Measurements from ENCODE around the gene ZNF133. TPM values are rescaled to one million over a fixed set of nuclear protein-coding genes. Genes with fewer than 3 reads are reported as not detected.
"Not testable (repeated sequence)": the region's sequence is repeated elsewhere in the genome, so short reads cannot be mapped to it uniquely, and the experiment has no call there.

The ZNF133 gene
- total RNA-seq, result 10.2 and 10.5 TPM in 2 replicates

GRCh38 chr20:18287915-18288748 is at the start of gene ZNF133:
Gene ZNF133, plus strand, starts transcription at chr20:18288527. Its CDS starts 17,160 bp downstream, at chr20:18305687.
- H3K36me3 Mint-ChIP-seq (ENCODE audit: low read depth), result peaks cover 18% of the 10 kb centered on the region
- intact Hi-C loops (cut with micrococcal nuclease), result loop anchor here (1.0 to 5.0 kb wide), 11 partner anchors 151 to 1713 kb away; partner anchors contain the start of genes DTD1, DZANK1, KAT14 and PET117
- H3K4me3 Mint-ChIP-seq, result peak within 1 kb of the TSS; percentile 99
- peaks cover 22% of the 10 kb centered on the region for H3K4me1 Mint-ChIP-seq
- peak; percentile 99 for DNase-seq
- H3K27ac Mint-ChIP-seq, result peak within 1 kb of the TSS; percentile 99
- H3K27me3 Mint-ChIP-seq, result peaks cover 17% of the 10 kb centered on the region
- H3K9me3 Mint-ChIP-seq, result peaks cover 25% of the 10 kb centered on the region

GRCh38 chr20:18240997-18241396 is 47.3 kb upstream of the ZNF133 start:
- H3K9me3 Mint-ChIP-seq, result peaks cover 4% of the 10 kb centered on the region
- H3K27me3 Mint-ChIP-seq, result peaks cover 8% of the 10 kb centered on the region
- no peaks in the 10 kb centered on the region for H3K4me1 Mint-ChIP-seq
- H3K36me3 Mint-ChIP-seq (ENCODE audit: low read depth), result no peaks in the 10 kb centered on the region
- intact Hi-C loops (cut with micrococcal nuclease), result no loop called here
- H3K27ac Mint-ChIP-seq, result no peak overlapping the region
- DNase-seq, result no peak
- H3K4me3 Mint-ChIP-seq, result no peak overlapping the region

- Mint-ChIP-seq H3K4me1 (no peaks in the 10 kb centered on the region), H3K9me3 (peaks cover 4% of the 10 kb centered on the region), H3K27me3 (peaks cover 8% of the 10 kb centered on the region), H3K4me3 (no peak overlapping the region), H3K36me3 (ENCODE audit: low read depth) (no peaks in the 10 kb centered on the region), H3K27ac (no peak overlapping the region)
- no peak for DNase-seq
- intact Hi-C loops (cut with micrococcal nuclease), result no loop called here
Measured at GRCh38 chr20:18243802-18244201, 44.5 kb upstream of the ZNF133 start.

- H3K36me3 Mint-ChIP-seq (ENCODE audit: low read depth); H3K4me1 Mint-ChIP-seq; H3K27me3 Mint-ChIP-seq; intact Hi-C loops (cut with micrococcal nuclease); H3K27ac Mint-ChIP-seq; H3K9me3 Mint-ChIP-seq; DNase-seq; H3K4me3 Mint-ChIP-seq: not testable (repeated sequence)
Measured at GRCh38 chr20:18248545-18248944, 39.8 kb upstream of the ZNF133 start.

- H3K27me3 Mint-ChIP-seq, result no peaks in the 10 kb centered on the region
- no peaks in the 10 kb centered on the region for H3K9me3 Mint-ChIP-seq
- no peaks in the 10 kb centered on the region for H3K4me1 Mint-ChIP-seq
- intact Hi-C loops (cut with micrococcal nuclease), result no loop called here
- no peaks in the 10 kb centered on the region for H3K36me3 Mint-ChIP-seq (ENCODE audit: low read depth)
- no peak overlapping the region for H3K4me3 Mint-ChIP-seq
- no peak for DNase-seq
- H3K27ac Mint-ChIP-seq, result no peak overlapping the region
Measured at GRCh38 chr20:18250217-18250616, 38.1 kb upstream of the ZNF133 start.

- Mint-ChIP-seq H3K4me3 (no peak overlapping the region), H3K27ac (no peak overlapping the region), H3K4me1 (no peaks in the 10 kb centered on the region), H3K9me3 (no peaks in the 10 kb centered on the region), H3K27me3 (no peaks in the 10 kb centered on the region), H3K36me3 (ENCODE audit: low read depth) (no peaks in the 10 kb centered on the region)
- intact Hi-C loops (cut with micrococcal nuclease), result no loop called here
- no peak for DNase-seq
Measured at GRCh38 chr20:18252597-18253451, 35.5 kb upstream of the ZNF133 start.

GRCh38 chr20:18254615-18255014 is 33.7 kb upstream of the ZNF133 start:
- Mint-ChIP-seq H3K36me3 (ENCODE audit: low read depth) (no peaks in the 10 kb centered on the region), H3K9me3 (no peaks in the 10 kb centered on the region), H3K4me3 (no peak overlapping the region), H3K4me1 (no peaks in the 10 kb centered on the region), H3K27me3 (no peaks in the 10 kb centered on the region), H3K27ac (no peak overlapping the region)
- intact Hi-C loops (cut with micrococcal nuclease), result no loop called here
- no peak for DNase-seq

- Mint-ChIP-seq H3K4me1 (no peaks in the 10 kb centered on the region), H3K27me3 (peaks cover 2% of the 10 kb centered on the region), H3K36me3 (ENCODE audit: low read depth) (no peaks in the 10 kb centered on the region), H3K4me3 (no peak overlapping the region), H3K27ac (no peak overlapping the region), H3K9me3 (no peaks in the 10 kb centered on the region)
- DNase-seq, result no peak
- intact Hi-C loops (cut with micrococcal nuclease), result no loop called here
Measured at GRCh38 chr20:18255526-18255925, 32.8 kb upstream of the ZNF133 start.

- DNase-seq, result no peak
- Mint-ChIP-seq H3K4me3 (no peak overlapping the region), H3K9me3 (no peaks in the 10 kb centered on the region)
Measured at GRCh38 chr20:18256440-18257090, 31.8 kb upstream of the ZNF133 start.

GRCh38 chr20:18258126-18258860 is 30.0 kb upstream of the ZNF133 start:
- H3K4me1 Mint-ChIP-seq, result no peaks in the 10 kb centered on the region
- DNase-seq, result no peak
- no peaks in the 10 kb centered on the region for H3K36me3 Mint-ChIP-seq (ENCODE audit: low read depth)
- intact Hi-C loops (cut with micrococcal nuclease), result no loop called here
- H3K9me3 Mint-ChIP-seq, result no peaks in the 10 kb centered on the region
- no peak overlapping the region for H3K27ac Mint-ChIP-seq
- peaks cover 2% of the 10 kb centered on the region for H3K27me3 Mint-ChIP-seq
- H3K4me3 Mint-ChIP-seq, result no peak overlapping the region

More at GRCh38 chr20:18256440-18257090, 31.8 kb upstream of the ZNF133 start:
- Mint-ChIP-seq H3K27me3 (peaks cover 2% of the 10 kb centered on the region), H3K4me1 (no peaks in the 10 kb centered on the region), H3K36me3 (ENCODE audit: low read depth) (no peaks in the 10 kb centered on the region), H3K27ac (no peak overlapping the region)
- intact Hi-C loops (cut with micrococcal nuclease), result no loop called here

GRCh38 chr20:18259730-18260129 is 28.6 kb upstream of the ZNF133 start:
- Mint-ChIP-seq H3K4me3 (no peak overlapping the region), H3K36me3 (ENCODE audit: low read depth) (no peaks in the 10 kb centered on the region), H3K27ac (no peak overlapping the region), H3K4me1 (no peaks in the 10 kb centered on the region), H3K27me3 (peaks cover 5% of the 10 kb centered on the region), H3K9me3 (no peaks in the 10 kb centered on the region)
- intact Hi-C loops (cut with micrococcal nuclease), result no loop called here
- no peak for DNase-seq

- no peak overlapping the region for H3K4me3 Mint-ChIP-seq
- H3K27ac Mint-ChIP-seq, result no peak overlapping the region
- H3K4me1 Mint-ChIP-seq, result no peaks in the 10 kb centered on the region
- H3K9me3 Mint-ChIP-seq, result no peaks in the 10 kb centered on the region
- DNase-seq, result no peak
- intact Hi-C loops (cut with micrococcal nuclease), result no loop called here
- H3K36me3 Mint-ChIP-seq (ENCODE audit: low read depth), result no peaks in the 10 kb centered on the region
- H3K27me3 Mint-ChIP-seq, result peaks cover 16% of the 10 kb centered on the region
Measured at GRCh38 chr20:18263723-18264122, 24.6 kb upstream of the ZNF133 start.

GRCh38 chr20:18265441-18265840 is 22.9 kb upstream of the ZNF133 start:
- no peaks in the 10 kb centered on the region for H3K4me1 Mint-ChIP-seq
- DNase-seq, result no peak
- H3K27me3 Mint-ChIP-seq, result peaks cover 14% of the 10 kb centered on the region
- intact Hi-C loops (cut with micrococcal nuclease), result no loop called here
- no peak overlapping the region for H3K27ac Mint-ChIP-seq
- no peaks in the 10 kb centered on the region for H3K9me3 Mint-ChIP-seq
- H3K4me3 Mint-ChIP-seq, result no peak overlapping the region
- no peaks in the 10 kb centered on the region for H3K36me3 Mint-ChIP-seq (ENCODE audit: low read depth)
